Measurements from ENCODE around the gene NCS1.
A peak's percentile ranks its signal among the peaks of the same experiment; 100 is the strongest.

Gene NCS1

GRCh38 chr9:130233587-130233945 lies 61.4 kb downstream of the NCS1 start:
- no peak for TF ChIP-seq GATA3 (IDR thresholded peaks at IDR 0.05; ENCODE audit: low read depth, low read length)
- TF ChIP-seq GATA2 (IDR thresholded peaks at IDR 0.05; ENCODE audit: low read depth, low read length), result no peak

GRCh38 chr9:130234340-130235260 lies 62.4 kb downstream of the NCS1 start:
- TF ChIP-seq GATA2 (IDR thresholded peaks at IDR 0.05; ENCODE audit: low read depth, low read length) (no peak), GATA3 (IDR thresholded peaks at IDR 0.05; ENCODE audit: low read depth, low read length) (no peak)

- TF ChIP-seq GATA3 (IDR thresholded peaks at IDR 0.05; ENCODE audit: low read depth, low read length), result no peak
- TF ChIP-seq GATA2 (IDR thresholded peaks at IDR 0.05; ENCODE audit: low read depth, low read length), result no peak
These were observed 63.6 kb downstream of the NCS1 start for GRCh38 chr9:130235558-130236435.

- TF ChIP-seq GATA3 (IDR thresholded peaks at IDR 0.05; ENCODE audit: low read depth, low read length) (no peak), GATA2 (IDR thresholded peaks at IDR 0.05; ENCODE audit: low read depth, low read length) (no peak)
These were observed 64.3 kb downstream of the NCS1 start for GRCh38 chr9:130236436-130236985.

GRCh38 chr9:130237076-130237475 lies 64.9 kb downstream of the NCS1 start:
- TF ChIP-seq GATA3 (IDR thresholded peaks at IDR 0.05; ENCODE audit: low read depth, low read length) (no peak), GATA2 (IDR thresholded peaks at IDR 0.05; ENCODE audit: low read depth, low read length) (no peak)

- TF ChIP-seq GATA2 (IDR thresholded peaks at IDR 0.05; ENCODE audit: low read depth, low read length) (no peak), GATA3 (IDR thresholded peaks at IDR 0.05; ENCODE audit: low read depth, low read length) (no peak)
These were observed 65.7 kb downstream of the NCS1 start for GRCh38 chr9:130237763-130238524.

GRCh38 chr9:130239363-130239695 lies 67.1 kb downstream of the NCS1 start:
- TF ChIP-seq GATA3 (IDR thresholded peaks at IDR 0.05; ENCODE audit: low read depth, low read length) (no peak), GATA2 (IDR thresholded peaks at IDR 0.05; ENCODE audit: low read depth, low read length) (no peak)

GRCh38 chr9:130239741-130240241 lies 67.6 kb downstream of the NCS1 start:
- no peak for TF ChIP-seq GATA2 (IDR thresholded peaks at IDR 0.05; ENCODE audit: low read depth, low read length)
- no peak for TF ChIP-seq GATA3 (IDR thresholded peaks at IDR 0.05; ENCODE audit: low read depth, low read length)

- TF ChIP-seq GATA3 (IDR thresholded peaks at IDR 0.05; ENCODE audit: low read depth, low read length), result no peak
- TF ChIP-seq GATA2 (IDR thresholded peaks at IDR 0.05; ENCODE audit: low read depth, low read length), result peak; percentile 51; the same call in 1 of the 2 replicates
These were observed 68.4 kb downstream of the NCS1 start for GRCh38 chr9:130240410-130241197.

- TF ChIP-seq GATA2 (IDR thresholded peaks at IDR 0.05; ENCODE audit: low read depth, low read length), result no peak
- TF ChIP-seq GATA3 (IDR thresholded peaks at IDR 0.05; ENCODE audit: low read depth, low read length), result no peak
These were observed 69.0 kb downstream of the NCS1 start for GRCh38 chr9:130241198-130241535.

- TF ChIP-seq GATA3 (IDR thresholded peaks at IDR 0.05; ENCODE audit: low read depth, low read length) (no peak), GATA2 (IDR thresholded peaks at IDR 0.05; ENCODE audit: low read depth, low read length) (no peak)
These were observed 70.2 kb downstream of the NCS1 start for GRCh38 chr9:130242270-130243014.

All from SH-SY5Y (cell line).